SH-SY5Y (cell line): Measurements from ENCODE around the gene ADGB.

ENCODE experiments used
- GATA2 ChIP-seq: IDR thresholded peaks from 2 replicates; pipeline ENCODE4 v1.6.1; 2011; ENCODE audit warnings: mild to moderate bottlenecking, low read depth, low read length
- GATA3 ChIP-seq: IDR thresholded peaks from 2 replicates; pipeline ENCODE4 v1.6.1; 2011; ENCODE audit warnings: low read depth, mild to moderate bottlenecking, low read length, moderate library complexity

DNA sequence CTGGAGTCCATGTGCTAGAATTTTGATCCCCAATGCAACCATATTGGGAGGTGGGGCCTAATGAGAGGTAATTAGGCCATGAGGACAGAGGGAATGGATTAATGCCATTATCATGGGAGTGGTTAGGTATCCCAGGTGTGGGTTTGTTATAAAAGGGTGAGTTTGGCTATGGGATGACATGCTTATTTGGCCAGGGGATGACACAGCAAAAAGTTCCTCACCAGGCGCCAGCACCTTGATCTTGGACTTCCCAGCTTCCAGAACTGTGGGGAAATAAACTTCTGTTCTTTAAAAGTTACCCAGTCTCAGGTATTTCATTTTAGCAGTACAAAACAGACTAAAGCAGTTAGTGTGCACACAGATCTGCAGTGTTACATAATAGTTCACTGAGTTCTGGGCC lies 84.1 kb downstream of the ADGB start:
- TF ChIP-seq GATA3 (no peak), GATA2 (no peak)
